ENCODE data around the gene FHIT.

DNA sequence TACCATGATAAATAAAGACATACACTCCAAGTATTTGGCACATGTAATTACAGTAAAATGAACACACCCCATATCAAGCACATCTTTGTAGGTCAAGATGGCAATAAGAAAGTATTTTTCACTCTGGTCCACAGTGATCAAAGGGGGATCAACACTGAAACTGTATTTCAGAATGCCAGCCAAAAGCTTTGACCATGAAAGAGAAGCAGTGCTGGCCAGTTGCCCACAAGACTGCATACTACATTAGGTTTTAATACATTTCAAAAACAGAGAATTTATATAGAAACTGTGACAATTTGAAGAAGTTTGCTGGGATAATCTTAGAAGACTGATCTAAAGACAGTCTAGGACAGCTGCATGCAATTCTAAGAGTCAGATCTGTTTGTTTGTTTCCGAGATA, 1035.3 kb downstream of the FHIT start:
- TF ChIP-seq CTCF (IDR thresholded peaks at IDR 0.05; ENCODE audit: poor library complexity) (no peak), EZH2phosphoT487 (IDR thresholded peaks at IDR 0.05; ENCODE audit: low read depth, severe bottlenecking, unreplicated experiment) (no peak), EZH2 (IDR thresholded peaks at IDR 0.05; ENCODE audit: borderline replicate concordance) (no peak)

Measured in hepatocyte (in vitro differentiated cells).